Adrenal gland (tissue), 12 donors: ENCODE results near the gene TSSK1B. TPM values are rescaled to one million over a fixed set of nuclear protein-coding genes. Genes with fewer than 3 reads are reported as not detected.

ENCODE experiments used
- DNase-seq, 7 donors: peaks; one replicate each; pipeline ENCODE4 v3.0.0-alpha.2; 2019 to 2020
- H3K27ac ChIP-seq, 5 donors: fragments of 200-600 bp; sonication (generic) in 4 of 5; 1 replicate in 3 of 5; 2 replicates in 2 of 5; pipeline versions ENCODE4 v1.5.1 to v1.8.0; 2016 to 2020; ENCODE audit warnings: mild to moderate bottlenecking in 1 of 5
- H3K27me3 ChIP-seq: fragments of 200-600 bp; 2 replicates; pipeline ENCODE4 v1.8.0; 2021
- H3K36me3 ChIP-seq, 2 donors: fragments of 200-600 bp; replicated peaks in 1 of 2; 1 replicate in 1 of 2; 2 replicates in 1 of 2; pipeline versions ENCODE4 v1.5.1 to v1.8.0; 2018 to 2022
- H3K4me1 ChIP-seq, 2 donors: fragments of 200-600 bp; replicated peaks in 1 of 2; 1 replicate in 1 of 2; 2 replicates in 1 of 2; pipeline versions ENCODE4 v1.5.1 to v1.8.0; 2018 to 2021
- H3K4me3 ChIP-seq, 4 donors: fragments of 200-600 bp; sonication (generic) in 3 of 4; one replicate each; pipeline ENCODE4 v1.5.1; 2016 to 2018
- H3K9me3 ChIP-seq, 3 donors: fragments of 200-600 bp; sonication (generic) in 1 of 3; replicated peaks in 1 of 3; 1 replicate in 2 of 3; 2 replicates in 1 of 3; pipeline versions ENCODE4 v1.5.1 to v1.8.0; 2016 to 2021
- POLR2A ChIP-seq, 2 donors: fragments of 450-650 bp; IDR thresholded peaks; one replicate each; pipeline ENCODE4 v1.6.1; 2017; ENCODE audit warnings: antibody characterized with exemption in 2 of 2, mild to moderate bottlenecking in 2 of 2, moderate library complexity in 1 of 2
- WGBS, 4 donors: extraction: QIAGEN DNeasy Blood & Tissue Kit in 2 of 4; methylation state at CpG; one replicate each; pipeline versions ENCODE4 v1.1.5 to v1.1.7; 2013 to 2017; 5-methylcytosine and 5-hydroxymethylcytosine counted together
- intact Hi-C, 2 donors: fragments of 100-400 bp; cut with DNase I; formaldehyde crosslinking; loops; one replicate each; pipeline versions ENCODE4 v1.14.1 to v1.15.0; 2022 to 2023
- polyA plus RNA-seq, 3 donors: library from polyadenylated mRNA; stranded (reverse); fragments of 200-250 nt in 2 of 3; fragments of 350-450 nt in 1 of 3; fragmentation: Illumina TruSeq in 1 of 3; extraction: RNeasy Lipid Tissue Mini Kit (QIAGEN cat#74804) in 1 of 3; gene quantifications; one replicate each; pipeline ENCODE4 v1.2.3, GENCODE V29; 2013 to 2014
- total RNA-seq, 9 donors: library from RNA; depleted of rRNA in 4 of 9; stranded (reverse); fragments of >200 nt in 4 of 9; fragments of 120-200 nt in 1 of 9; fragmentation: NEBNext Ultra II Directional in 1 of 9; extraction: Animal tissue kit (Norgen Biotek cat#: 25700) in 1 of 9; gene quantifications; one replicate each; pipeline versions ENCODE4 v1.1.0 to v1.2.4, GENCODE V29; 2013 to 2023
- TF ChIP-seq, protein P1 (sequence below), 6 experiments: fragments of 450-650 bp in 4 of 6; fragments of 200-600 bp in 2 of 6; sonication (generic) in 1 of 6; IDR thresholded peaks; 1 replicate in 5 of 6; 2 replicates in 1 of 6; pipeline versions ENCODE4 v1.5.1 to v1.8.0; 2016 to 2021; ENCODE audit warnings: antibody characterized with exemption in 6 of 6, mild to moderate bottlenecking in 2 of 6, moderate library complexity in 1 of 6
- donor health status: healthy with polysubstance abuse.
- donor health status: Bipolar disorder and iron deficiency.
- donor health status: DM: yes; HTN: yes; CAD: no.
- donor health status: DM: no; HTN: no; CAD: no.
- donor health status: DM: no; HTN: no; CAD: no.
- donor health status: DM: yes; HTN: yes; CAD: no.

Gene TSSK1B
- total and polyA plus RNA-seq, 12 donors: 0.17 TPM; not detected in 11

GRCh38 chr5:113437111-113437510 lies 2.3 kb upstream of the TSSK1B start:
- no peak for TF ChIP-seq POLR2A (IDR thresholded peaks at IDR 0.05)
- TF ChIP-seq, protein P1, sequence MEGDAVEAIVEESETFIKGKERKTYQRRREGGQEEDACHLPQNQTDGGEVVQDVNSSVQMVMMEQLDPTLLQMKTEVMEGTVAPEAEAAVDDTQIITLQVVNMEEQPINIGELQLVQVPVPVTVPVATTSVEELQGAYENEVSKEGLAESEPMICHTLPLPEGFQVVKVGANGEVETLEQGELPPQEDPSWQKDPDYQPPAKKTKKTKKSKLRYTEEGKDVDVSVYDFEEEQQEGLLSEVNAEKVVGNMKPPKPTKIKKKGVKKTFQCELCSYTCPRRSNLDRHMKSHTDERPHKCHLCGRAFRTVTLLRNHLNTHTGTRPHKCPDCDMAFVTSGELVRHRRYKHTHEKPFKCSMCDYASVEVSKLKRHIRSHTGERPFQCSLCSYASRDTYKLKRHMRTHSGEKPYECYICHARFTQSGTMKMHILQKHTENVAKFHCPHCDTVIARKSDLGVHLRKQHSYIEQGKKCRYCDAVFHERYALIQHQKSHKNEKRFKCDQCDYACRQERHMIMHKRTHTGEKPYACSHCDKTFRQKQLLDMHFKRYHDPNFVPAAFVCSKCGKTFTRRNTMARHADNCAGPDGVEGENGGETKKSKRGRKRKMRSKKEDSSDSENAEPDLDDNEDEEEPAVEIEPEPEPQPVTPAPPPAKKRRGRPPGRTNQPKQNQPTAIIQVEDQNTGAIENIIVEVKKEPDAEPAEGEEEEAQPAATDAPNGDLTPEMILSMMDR (IDR thresholded peaks at IDR 0.05): no peak
- Histone ChIP-seq H3K36me3 (no peaks in the 10 kb centered on the region), H3K27ac (no peak overlapping the region), H3K4me3 (no peak overlapping the region), H3K9me3 (no peaks in the 10 kb centered on the region), H3K27me3 (no peaks in the 10 kb centered on the region), H3K4me1 (no peaks in the 10 kb centered on the region)
- WGBS, 4 donors: 63 to 87% (median 76%) methylated on average over 1 of the region's 1 CpG
- intact Hi-C loops: no loop called here
- DNase-seq: no peak

GRCh38 chr5:113435575-113435974 lies 786 bp upstream of the TSSK1B start:
- DNase-seq: no peak

GRCh38 chr5:113433862-113434612 lies 752 bp downstream of the TSSK1B start:
- DNase-seq: no peak
- no peaks in the 10 kb centered on the region for H3K9me3 ChIP-seq
- H3K27ac ChIP-seq: no peak overlapping the region
- intact Hi-C loops: no loop called here
- no peaks in the 10 kb centered on the region for H3K27me3 ChIP-seq
- H3K36me3 ChIP-seq: no peaks in the 10 kb centered on the region
- H3K4me1 ChIP-seq: no peaks in the 10 kb centered on the region
- WGBS, 4 donors: 94 to 97% (median 96%) methylated on average over 31 to 38 of the region's 38 CpGs
- no peak overlapping the region for H3K4me3 ChIP-seq
- TF ChIP-seq POLR2A (IDR thresholded peaks at IDR 0.05): no peak
- TF ChIP-seq, protein P1 (IDR thresholded peaks at IDR 0.05): no peak

More at GRCh38 chr5:113435575-113435974, 786 bp upstream of the TSSK1B start:
- TF ChIP-seq, protein P1 (IDR thresholded peaks at IDR 0.05): no peak
- no peak for TF ChIP-seq POLR2A (IDR thresholded peaks at IDR 0.05)
- H3K27me3 ChIP-seq: no peaks in the 10 kb centered on the region
- H3K27ac ChIP-seq: no peak overlapping the region
- no peaks in the 10 kb centered on the region for H3K36me3 ChIP-seq
- H3K4me3 ChIP-seq: no peak overlapping the region
- intact Hi-C loops: no loop called here
- no peaks in the 10 kb centered on the region for H3K4me1 ChIP-seq
- 83 to 96% (median 89%) methylated on average over 3 to 4 of the region's 4 CpGs for WGBS, 4 donors
- no peaks in the 10 kb centered on the region for H3K9me3 ChIP-seq

GRCh38 chr5:113433071-113433470 lies 1.7 kb downstream of the TSSK1B start:
- Histone ChIP-seq H3K4me3 (no peak overlapping the region), H3K4me1 (no peaks in the 10 kb centered on the region), H3K27me3 (no peaks in the 10 kb centered on the region), H3K27ac (no peak overlapping the region), H3K9me3 (no peaks in the 10 kb centered on the region), H3K36me3 (no peaks in the 10 kb centered on the region)
- intact Hi-C loops: no loop called here
- DNase-seq: no peak
- TF ChIP-seq, protein P1 (IDR thresholded peaks at IDR 0.05): no peak
- no peak for TF ChIP-seq POLR2A (IDR thresholded peaks at IDR 0.05)
- 91 to 95% (median 93%) methylated on average over 17 to 21 of the region's 21 CpGs for WGBS, 4 donors
